Mucosa of rectum (tissue), 2 donors: Measurements from ENCODE around the gene DOLPP1.

Experiments used
- H3K27ac ChIP-seq, 2 donors: one replicate each; pipeline ENCODE4 v1.7.0; 2013; ENCODE audit warnings: inconsistent platforms in 2 of 2, low read depth in 2 of 2, low read length in 2 of 2
- H3K27me3 ChIP-seq, 2 donors: one replicate each; pipeline ENCODE4 v1.7.0; 2013; ENCODE audit warnings: low read length in 2 of 2; ENCODE audit not compliant: control insufficient read depth in 2 of 2, insufficient read depth in 2 of 2
- H3K36me3 ChIP-seq, 2 donors: one replicate each; pipeline ENCODE4 v1.7.0; 2013; ENCODE audit warnings: low read length in 2 of 2; ENCODE audit not compliant: control insufficient read depth in 2 of 2, insufficient read depth in 2 of 2
- H3K4me1 ChIP-seq, 2 donors: one replicate each; pipeline ENCODE4 v1.7.0; 2013; ENCODE audit warnings: low read length in 2 of 2, mild to moderate bottlenecking in 1 of 2; ENCODE audit not compliant: control insufficient read depth in 2 of 2, insufficient read depth in 2 of 2
- H3K4me3 ChIP-seq, 2 donors: one replicate each; pipeline ENCODE4 v1.7.0; 2013; ENCODE audit warnings: low read length in 2 of 2
- H3K9ac ChIP-seq, 2 donors: one replicate each; pipeline ENCODE4 v1.7.0; 2013; ENCODE audit warnings: low read length in 2 of 2, low read depth in 1 of 2, mild to moderate bottlenecking in 1 of 2
- H3K9me3 ChIP-seq, 2 donors: one replicate each; pipeline ENCODE4 v1.7.0; 2013; ENCODE audit warnings: low read length in 2 of 2; ENCODE audit not compliant: control insufficient read depth in 2 of 2
- donor health status: healthy.
- donor health status: Normal muscosa, but diverticular disease.

The DOLPP1 gene

GRCh38 chr9:129075996-129076639 is 4.8 kb upstream of the DOLPP1 start:
- Histone ChIP-seq H3K27ac (peak overlapping the region; percentile 63 to 74), H3K4me3 (no peak overlapping the region), H3K9ac (peak overlapping the region in 1 of 2 donors; percentile 17), H3K36me3 (peaks cover 0 to 3% of the 10 kb centered on the region in 2 donors), H3K4me1 (peaks cover 33 to 36% of the 10 kb centered on the region in 2 donors), H3K9me3 (no peaks in the 10 kb centered on the region), H3K27me3 (no peaks in the 10 kb centered on the region)

GRCh38 chr9:129076640-129077037 is 4.3 kb upstream of the DOLPP1 start:
- Histone ChIP-seq H3K4me3 (no peak overlapping the region), H3K9me3 (no peaks in the 10 kb centered on the region), H3K9ac (peak overlapping the region in 1 of 2 donors; percentile 51), H3K36me3 (peaks cover 0 to 3% of the 10 kb centered on the region in 2 donors), H3K4me1 (peaks cover 36 to 38% of the 10 kb centered on the region in 2 donors), H3K27me3 (no peaks in the 10 kb centered on the region), H3K27ac (peak overlapping the region; percentile 63 to 74)

- H3K27me3 ChIP-seq: no peaks in the 10 kb centered on the region
- H3K4me1 ChIP-seq: peaks cover 42 to 44% of the 10 kb centered on the region in 2 donors
- no peak overlapping the region for H3K4me3 ChIP-seq
- peak overlapping the region in 1 of 2 donors; percentile 51 for H3K9ac ChIP-seq
- H3K27ac ChIP-seq: peak overlapping the region; percentile 63 to 74
- no peaks in the 10 kb centered on the region for H3K9me3 ChIP-seq
- H3K36me3 ChIP-seq: no peaks in the 10 kb centered on the region
These were observed 3.7 kb upstream of the DOLPP1 start for GRCh38 chr9:129077236-129077635.

- peak overlapping the region; percentile 84 to 92 for H3K27ac ChIP-seq
- H3K4me3 ChIP-seq: peak overlapping the region; percentile 28 to 34
- H3K27me3 ChIP-seq: no peaks in the 10 kb centered on the region
- H3K9ac ChIP-seq: peak overlapping the region; percentile 32 to 60
- peaks cover 51 to 60% of the 10 kb centered on the region in 2 donors for H3K4me1 ChIP-seq
- no peaks in the 10 kb centered on the region for H3K9me3 ChIP-seq
- no peaks in the 10 kb centered on the region for H3K36me3 ChIP-seq
These were observed 2.0 kb upstream of the DOLPP1 start for GRCh38 chr9:129078691-129079503.

- Histone ChIP-seq H3K4me1 (peaks cover 51 to 67% of the 10 kb centered on the region in 2 donors), H3K27me3 (no peaks in the 10 kb centered on the region), H3K9ac (peak overlapping the region; percentile 66 to 72), H3K4me3 (peak overlapping the region; percentile 85 to 86), H3K36me3 (peaks cover 4 to 5% of the 10 kb centered on the region in 2 donors), H3K9me3 (no peaks in the 10 kb centered on the region), H3K27ac (peak overlapping the region; percentile 68 to 87)
These were observed 1.1 kb upstream of the DOLPP1 start for GRCh38 chr9:129079829-129080228.

- Histone ChIP-seq H3K27ac (peak overlapping the region; percentile 68 to 87), H3K4me3 (peak overlapping the region; percentile 85 to 86), H3K9me3 (no peaks in the 10 kb centered on the region), H3K4me1 (peaks cover 51 to 67% of the 10 kb centered on the region in 2 donors), H3K36me3 (peaks cover 8 to 9% of the 10 kb centered on the region in 2 donors), H3K27me3 (no peaks in the 10 kb centered on the region), H3K9ac (peak overlapping the region; percentile 66 to 72)
These were observed 662 bp upstream of the DOLPP1 start for GRCh38 chr9:129080298-129080600.

- H3K9ac ChIP-seq: peak overlapping the region; percentile 76 to 79
- H3K27me3 ChIP-seq: no peaks in the 10 kb centered on the region
- peak overlapping the region; percentile 80 to 85 for H3K4me3 ChIP-seq
- peak overlapping the region; percentile 81 to 87 for H3K27ac ChIP-seq
- H3K4me1 ChIP-seq: peaks cover 47 to 60% of the 10 kb centered on the region in 2 donors
- H3K36me3 ChIP-seq: peaks cover 20 to 21% of the 10 kb centered on the region in 2 donors
- no peaks in the 10 kb centered on the region for H3K9me3 ChIP-seq
These were observed 535 bp downstream of the DOLPP1 start for GRCh38 chr9:129081388-129081904.

GRCh38 chr9:129084087-129084486 is 3.2 kb downstream of the DOLPP1 start:
- H3K27ac ChIP-seq: peak overlapping the region; percentile 7 to 38
- no peaks in the 10 kb centered on the region for H3K9me3 ChIP-seq
- H3K9ac ChIP-seq: no peak overlapping the region
- H3K4me1 ChIP-seq: peaks cover 29 to 44% of the 10 kb centered on the region in 2 donors
- H3K4me3 ChIP-seq: no peak overlapping the region
- peaks cover 27 to 35% of the 10 kb centered on the region in 2 donors for H3K36me3 ChIP-seq
- H3K27me3 ChIP-seq: no peaks in the 10 kb centered on the region

- H3K27me3 ChIP-seq: no peaks in the 10 kb centered on the region
- H3K4me3 ChIP-seq: no peak overlapping the region
- H3K9me3 ChIP-seq: no peaks in the 10 kb centered on the region
- no peak overlapping the region for H3K9ac ChIP-seq
- H3K27ac ChIP-seq: no peak overlapping the region
- peaks cover 33 to 48% of the 10 kb centered on the region in 2 donors for H3K36me3 ChIP-seq
- H3K4me1 ChIP-seq: peaks cover 0 to 3% of the 10 kb centered on the region in 2 donors
These were observed 8.3 kb downstream of the DOLPP1 start for GRCh38 chr9:129089246-129089645.
